WTC11 (cell line): ENCODE data around the gene EPHA1. TPM values are rescaled to one million over a fixed set of nuclear protein-coding genes. Genes with fewer than 3 reads are reported as not detected.

Experiments
- ATAC-seq: fragments of 200-7000 bp; cut with Tn5 transposase; 2 replicates; pipeline ENCODE4 v1.10.0; 2021; ENCODE audit warnings: mild to moderate bottlenecking, moderate library complexity
- CTCF ChIA-PET: fragments of 300-600 bp; sonication (Branson Sonifier 250); formaldehyde crosslinking; loops from one replicate; lab custom pipeline; 2021; ENCODE audit warnings: antibody characterized with exemption; lab: Charles Lee
- POLR2A ChIA-PET: fragments of 350-600 bp; sonication (Branson Sonifier 250); formaldehyde crosslinking; loops from one replicate; lab custom pipeline; 2021; ENCODE audit warnings: antibody characterized with exemption; lab: Charles Lee
- DNase-seq: peaks from one replicate; pipeline ENCODE4 v3.0.0; 2021; ENCODE audit warnings: low spot score
- H3K27ac Mint-ChIP-seq: 2 replicates; pipeline ENCODE4 v1.8.0; 2021; ENCODE audit warnings: mixed read lengths
- H3K27me3 Mint-ChIP-seq: 2 replicates; pipeline ENCODE4 v1.8.0; 2021; ENCODE audit warnings: low read depth, mild to moderate bottlenecking, moderate library complexity, mixed read lengths
- H3K36me3 Mint-ChIP-seq: 2 replicates; pipeline ENCODE4 v1.8.0; 2021; ENCODE audit warnings: mixed read lengths
- H3K4me1 Mint-ChIP-seq: 2 replicates; pipeline ENCODE4 v1.8.0; 2022; ENCODE audit warnings: mixed read lengths
- H3K4me3 Mint-ChIP-seq: 2 replicates; pipeline ENCODE4 v1.8.0; 2021; ENCODE audit warnings: mild to moderate bottlenecking, moderate library complexity, mixed read lengths
- H3K9me3 Mint-ChIP-seq: 2 replicates; pipeline ENCODE4 v1.8.0; 2021; ENCODE audit warnings: mixed read lengths
- AR ChIP-seq: fragments of 250-450 bp; sonication (Bioruptor Pico); IDR thresholded peaks from 2 replicates; pipeline ENCODE4 v1.9.0; 2021; ENCODE audit warnings: mild to moderate bottlenecking
- CREB1 ChIP-seq: sonication (generic); formaldehyde crosslinking; IDR thresholded peaks from 2 replicates; pipeline ENCODE4 v1.8.0; 2023; ENCODE audit warnings: mild to moderate bottlenecking, missing genetic modification reagents
- E2F1 ChIP-seq: sonication (generic); formaldehyde crosslinking; IDR thresholded peaks from 2 replicates; pipeline ENCODE4 v1.8.0; 2022; ENCODE audit warnings: mild to moderate bottlenecking, missing genetic modification reagents
- FOXK1 ChIP-seq: sonication (generic); formaldehyde crosslinking; IDR thresholded peaks from 2 replicates; pipeline ENCODE4 v1.8.0; 2022; ENCODE audit warnings: mild to moderate bottlenecking, moderate library complexity, missing genetic modification reagents
- HMGA2 ChIP-seq: fragments of 250-450 bp; sonication (Bioruptor Pico); IDR thresholded peaks from 2 replicates; pipeline ENCODE4 v1.4.0; 2021; ENCODE audit warnings: mild to moderate bottlenecking, moderate library complexity
- JAZF1 ChIP-seq: fragments of 250-450 bp; sonication (Bioruptor Pico); IDR thresholded peaks from 2 replicates; pipeline ENCODE4 v1.9.0; 2021; ENCODE audit warnings: moderate library complexity, mild to moderate bottlenecking, inconsistent platforms
- JUN ChIP-seq: sonication (generic); formaldehyde crosslinking; IDR thresholded peaks from 2 replicates; pipeline ENCODE4 v1.8.0; 2023; ENCODE audit warnings: mild to moderate bottlenecking, missing genetic modification reagents
- MAX ChIP-seq: sonication (generic); formaldehyde crosslinking; IDR thresholded peaks from 2 replicates; pipeline ENCODE4 v1.8.0; 2022; ENCODE audit warnings: mild to moderate bottlenecking, missing genetic modification reagents
- MXD4 ChIP-seq: fragments of 250-450 bp; sonication (Bioruptor Pico); IDR thresholded peaks from 2 replicates; pipeline ENCODE4 v1.8.0; 2021; ENCODE audit warnings: mild to moderate bottlenecking, moderate library complexity, borderline replicate concordance
- NR3C1 ChIP-seq: sonication (generic); formaldehyde crosslinking; conservative IDR thresholded peaks from 2 replicates; pipeline ENCODE4 v1.8.1; 2023; ENCODE audit warnings: low read depth, mild to moderate bottlenecking, missing genetic modification reagents
- OVOL2 ChIP-seq: fragments of 250-450 bp; sonication (Bioruptor Pico); IDR thresholded peaks from 2 replicates; pipeline ENCODE4 v1.9.0; 2021; ENCODE audit warnings: mild to moderate bottlenecking, borderline replicate concordance
- PREB ChIP-seq: sonication (generic); formaldehyde crosslinking; IDR thresholded peaks from 2 replicates; pipeline ENCODE4 v1.8.1; 2022; ENCODE audit warnings: mild to moderate bottlenecking, missing genetic modification reagents, moderate library complexity, borderline replicate concordance
- PRRX2 ChIP-seq: fragments of 250-450 bp; sonication (Bioruptor Pico); IDR thresholded peaks from 2 replicates; pipeline ENCODE4 v1.8.0; 2021; ENCODE audit warnings: mild to moderate bottlenecking
- RELA ChIP-seq: sonication (generic); formaldehyde crosslinking; IDR thresholded peaks from 2 replicates; pipeline ENCODE4 v1.8.1; 2022; ENCODE audit warnings: missing genetic modification reagents, mild to moderate bottlenecking, borderline replicate concordance
- RORB ChIP-seq: fragments of 250-450 bp; sonication (Bioruptor Pico); IDR thresholded peaks from 2 replicates; pipeline ENCODE4 v1.9.0; 2021; ENCODE audit warnings: mild to moderate bottlenecking
- STAT6 ChIP-seq: sonication (generic); formaldehyde crosslinking; conservative IDR thresholded peaks from 2 replicates; pipeline ENCODE4 v1.8.1; 2023; ENCODE audit warnings: mild to moderate bottlenecking, low read depth, missing genetic modification reagents, moderate library complexity
- USF2 ChIP-seq: sonication (generic); formaldehyde crosslinking; IDR thresholded peaks from 2 replicates; pipeline ENCODE4 v1.8.1; 2023; ENCODE audit warnings: mild to moderate bottlenecking, missing genetic modification reagents, moderate library complexity
- ZBTB21 ChIP-seq: sonication (generic); formaldehyde crosslinking; IDR thresholded peaks from 2 replicates; pipeline ENCODE4 v1.8.1; 2023; ENCODE audit warnings: mild to moderate bottlenecking, missing genetic modification reagents, borderline replicate concordance
- ZMAT4 ChIP-seq: fragments of 250-450 bp; sonication (Bioruptor Pico); IDR thresholded peaks from 2 replicates; pipeline ENCODE4 v1.9.0; 2021; ENCODE audit warnings: mild to moderate bottlenecking
- ZNF219 ChIP-seq: sonication (generic); formaldehyde crosslinking; IDR thresholded peaks from 2 replicates; pipeline ENCODE4 v1.8.0; 2023; ENCODE audit warnings: missing genetic modification reagents, mild to moderate bottlenecking, borderline replicate concordance
- ZNF416 ChIP-seq: fragments of 250-450 bp; sonication (Bioruptor Pico); IDR thresholded peaks from 2 replicates; pipeline ENCODE4 v1.9.0; 2021; ENCODE audit warnings: mild to moderate bottlenecking, inconsistent platforms
- ZSCAN18 ChIP-seq: fragments of 250-450 bp; sonication (Bioruptor Pico); IDR thresholded peaks from 2 replicates; pipeline ENCODE4 v2.1.2; 2022; ENCODE audit warnings: mild to moderate bottlenecking, moderate library complexity
- total RNA-seq: library from RNA; stranded (reverse); gene quantifications from 3 replicates; pipeline ENCODE4 v1.2.3, GENCODE V29; 2021

Gene EPHA1
- total RNA-seq, 1 experiment from 2014 or later = 203 TPM

- no peak for TF ChIP-seq FOXK1 (CRISPR knock-in tag)
- TF ChIP-seq RORB (CRISPR knock-in tag) = no peak
Observed at GRCh38 chr7:143455942-143456341, 47.3 kb upstream of the EPHA1 start (continued).

- Mint-ChIP-seq H3K36me3 (peaks cover 2% of the 10 kb centered on the region), H3K4me3 (no peak overlapping the region), H3K4me1 (peaks cover 5% of the 10 kb centered on the region), H3K9me3 (peaks cover 4% of the 10 kb centered on the region), H3K27ac (no peak overlapping the region), H3K27me3 (no peaks in the 10 kb centered on the region; the same call in 1 of the 2 replicates)
- no peak for ATAC-seq
- POLR2A ChIA-PET = interaction anchor here (1.0 kb wide), 1 partner anchor 47 kb away, joined by 3 read pairs; the partner anchor contains the start of gene EPHA1
- DNase-seq = no peak
- TF ChIP-seq MAX (CRISPR knock-in tag) = no peak
- TF ChIP-seq HMGA2 (CRISPR knock-in tag) = no peak
- no peak for TF ChIP-seq ZSCAN18 (CRISPR knock-in tag)
- TF ChIP-seq AR (CRISPR knock-in tag) = no peak
- TF ChIP-seq ZBTB21 (CRISPR knock-in tag) = no peak
- TF ChIP-seq CREB1 (CRISPR knock-in tag) = no peak
- TF ChIP-seq MXD4 (CRISPR knock-in tag) = no peak
- no peak for TF ChIP-seq USF2 (CRISPR knock-in tag)
- no peak for TF ChIP-seq STAT6
- TF ChIP-seq NR3C1 = no peak
- TF ChIP-seq JAZF1 (CRISPR knock-in tag) = no peak
- TF ChIP-seq E2F1 = no peak
- TF ChIP-seq ZMAT4 (CRISPR knock-in tag) = no peak
- TF ChIP-seq JUN (CRISPR knock-in tag) = no peak
- TF ChIP-seq PREB = no peak
- TF ChIP-seq ZNF416 (CRISPR knock-in tag) = no peak
- no peak for TF ChIP-seq RELA (CRISPR knock-in tag)
- TF ChIP-seq PRRX2 = no peak
- TF ChIP-seq ZNF219 = no peak
- TF ChIP-seq OVOL2 = no peak
- CTCF ChIA-PET = no interaction called here
Observed at GRCh38 chr7:143455491-143455890, 46.8 kb upstream of the EPHA1 start.
